ENCODE measurements around the gene RASA3. TPM values are rescaled to one million over a fixed set of nuclear protein-coding genes. Genes with fewer than 3 reads are reported as not detected.

The RASA3 gene
- total RNA-seq, 1 experiment from 2014 or later: 10.0 TPM

DNA sequence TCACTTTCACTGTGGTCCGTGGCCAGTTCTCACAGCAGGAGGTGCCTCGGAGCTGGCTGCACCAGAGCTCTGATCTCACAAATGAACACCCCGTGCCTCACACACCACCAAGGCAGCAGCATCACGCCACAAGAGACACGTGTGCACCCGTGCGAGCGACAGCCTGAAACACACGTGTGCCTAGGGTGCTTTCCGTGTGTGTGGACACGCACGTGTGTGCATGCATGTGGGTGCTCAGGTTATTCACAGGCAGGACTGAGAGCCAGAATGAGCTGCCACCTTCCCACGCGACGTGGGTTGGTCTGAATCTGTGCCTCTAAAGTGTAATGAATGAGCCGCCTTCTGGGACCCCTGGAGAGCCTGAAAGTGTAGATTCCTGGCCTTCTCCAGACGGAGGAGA is 90.9 kb downstream of the RASA3 start:
- no peak overlapping the region for H3K4me3 ChIP-seq
- no peaks in the 10 kb centered on the region for H3K9me2 ChIP-seq (ENCODE audit: insufficient read depth)
- H3K4me2 ChIP-seq: no peak overlapping the region
- H3K27me3 ChIP-seq (ENCODE audit: insufficient read depth, low read depth): no peaks in the 10 kb centered on the region
- DNase-seq: no peak
- H4K20me1 ChIP-seq (ENCODE audit: insufficient read depth): no peaks in the 10 kb centered on the region
- H3K27ac ChIP-seq: no peak overlapping the region
- TF ChIP-seq, protein P1, sequence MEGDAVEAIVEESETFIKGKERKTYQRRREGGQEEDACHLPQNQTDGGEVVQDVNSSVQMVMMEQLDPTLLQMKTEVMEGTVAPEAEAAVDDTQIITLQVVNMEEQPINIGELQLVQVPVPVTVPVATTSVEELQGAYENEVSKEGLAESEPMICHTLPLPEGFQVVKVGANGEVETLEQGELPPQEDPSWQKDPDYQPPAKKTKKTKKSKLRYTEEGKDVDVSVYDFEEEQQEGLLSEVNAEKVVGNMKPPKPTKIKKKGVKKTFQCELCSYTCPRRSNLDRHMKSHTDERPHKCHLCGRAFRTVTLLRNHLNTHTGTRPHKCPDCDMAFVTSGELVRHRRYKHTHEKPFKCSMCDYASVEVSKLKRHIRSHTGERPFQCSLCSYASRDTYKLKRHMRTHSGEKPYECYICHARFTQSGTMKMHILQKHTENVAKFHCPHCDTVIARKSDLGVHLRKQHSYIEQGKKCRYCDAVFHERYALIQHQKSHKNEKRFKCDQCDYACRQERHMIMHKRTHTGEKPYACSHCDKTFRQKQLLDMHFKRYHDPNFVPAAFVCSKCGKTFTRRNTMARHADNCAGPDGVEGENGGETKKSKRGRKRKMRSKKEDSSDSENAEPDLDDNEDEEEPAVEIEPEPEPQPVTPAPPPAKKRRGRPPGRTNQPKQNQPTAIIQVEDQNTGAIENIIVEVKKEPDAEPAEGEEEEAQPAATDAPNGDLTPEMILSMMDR (conservative IDR thresholded peaks at IDR 0.05): no peak
- TF ChIP-seq EZH2 (IDR thresholded peaks at IDR 0.05; ENCODE audit: low read depth): no peak
- H3K79me2 ChIP-seq (ENCODE audit: low read depth): no peaks in the 10 kb centered on the region
- ChIA-PET CTCF (no interaction called here), POLR2A (ENCODE audit: unreplicated experiment) (no interaction called here)
- H2AFZ ChIP-seq: no peak overlapping the region
- H3K4me1 ChIP-seq (replicated peaks; ENCODE audit: insufficient read depth): no peaks in the 10 kb centered on the region
- BruUV-seq (replicated peaks): no TSS peak
- no peaks in the 10 kb centered on the region for H3K36me3 ChIP-seq (ENCODE audit: low read depth)
- H3K9me3 ChIP-seq (ENCODE audit: insufficient read depth, low read depth): no peaks in the 10 kb centered on the region
- H3F3A ChIP-seq (ENCODE audit: insufficient read depth, low read depth): no peaks in the 10 kb centered on the region
- intact Hi-C loops (cut with micrococcal nuclease; ENCODE audit: unreplicated experiment): no loop called here

DNA sequence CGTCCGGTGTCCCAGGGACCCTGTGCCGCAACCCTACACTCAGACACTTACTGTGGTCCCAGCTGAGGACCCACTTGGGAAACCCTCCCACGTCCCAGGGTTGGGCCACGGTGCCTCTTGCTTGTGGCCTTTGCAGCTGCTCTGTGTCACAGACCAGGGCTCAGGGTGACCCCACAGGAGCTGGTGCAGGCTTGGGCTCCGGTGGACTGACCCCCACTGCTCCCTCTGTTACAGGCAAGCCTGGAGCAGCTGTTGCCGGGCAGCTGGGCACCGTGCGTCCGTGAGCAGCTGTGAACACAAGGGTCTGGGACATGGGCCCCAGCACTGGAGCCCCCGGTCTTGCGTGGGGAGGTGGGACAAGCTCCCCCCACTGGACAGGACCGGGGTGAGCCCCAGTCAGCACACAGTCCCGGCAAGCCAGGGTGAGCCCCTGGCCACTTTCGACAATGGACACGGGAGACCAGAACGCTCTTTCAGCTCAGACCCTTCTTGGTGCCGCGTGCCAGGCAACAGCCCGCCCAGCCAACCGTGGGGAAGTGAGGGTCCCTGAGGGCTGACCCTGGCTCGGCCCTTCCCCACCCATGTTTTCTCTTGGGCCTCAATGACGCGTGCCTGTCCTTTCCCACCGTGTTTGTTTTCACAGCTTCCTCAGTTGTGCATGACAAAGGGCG is 92.8 kb downstream of the RASA3 start:
- no TSS peak for BruUV-seq (replicated peaks)
- no peak for DNase-seq
- no peak for TF ChIP-seq EZH2 (IDR thresholded peaks at IDR 0.05; ENCODE audit: low read depth)

DNA sequence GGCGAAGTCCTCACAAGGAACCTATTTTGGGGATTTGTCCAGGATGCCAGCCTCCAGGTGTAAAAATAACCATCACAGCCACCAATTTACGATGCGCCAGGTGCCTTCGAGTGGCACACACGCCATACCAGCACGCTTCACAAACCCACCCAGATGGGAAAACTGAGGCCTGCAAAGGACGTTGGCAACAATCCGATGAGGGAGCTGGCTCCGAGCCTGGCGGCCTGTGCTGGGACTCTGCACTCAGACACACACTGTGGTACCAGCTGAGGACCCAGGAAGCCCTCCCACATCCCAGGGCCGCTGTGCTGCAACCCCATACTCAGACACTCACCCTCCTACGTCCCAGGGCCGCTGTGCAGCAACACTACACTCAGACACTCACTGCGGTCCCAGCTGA is 93.5 kb downstream of the RASA3 start:
- CTCF ChIA-PET: no interaction called here
- no peak for TF ChIP-seq EZH2 (IDR thresholded peaks at IDR 0.05; ENCODE audit: low read depth)
- TF ChIP-seq, protein P1 (conservative IDR thresholded peaks at IDR 0.05): no peak
- Histone ChIP-seq H3K27ac (no peak overlapping the region), H3K4me2 (no peak overlapping the region), H3K4me1 (replicated peaks; ENCODE audit: insufficient read depth) (no peaks in the 10 kb centered on the region), H3K9me2 (ENCODE audit: insufficient read depth) (no peaks in the 10 kb centered on the region), H3F3A (ENCODE audit: insufficient read depth, low read depth) (no peaks in the 10 kb centered on the region), H3K9me3 (ENCODE audit: insufficient read depth, low read depth) (no peaks in the 10 kb centered on the region), H4K20me1 (ENCODE audit: insufficient read depth) (no peaks in the 10 kb centered on the region), H2AFZ (no peak overlapping the region), H3K4me3 (no peak overlapping the region), H3K79me2 (ENCODE audit: low read depth) (no peaks in the 10 kb centered on the region), H3K27me3 (ENCODE audit: insufficient read depth, low read depth) (no peaks in the 10 kb centered on the region), H3K36me3 (ENCODE audit: low read depth) (no peaks in the 10 kb centered on the region)
- no TSS peak for BruUV-seq (replicated peaks)
- intact Hi-C loops (cut with micrococcal nuclease; ENCODE audit: unreplicated experiment): no loop called here
- DNase-seq: no peak
- POLR2A ChIA-PET (ENCODE audit: unreplicated experiment): no interaction called here

More for the DNA sequence above, 92.8 kb downstream of the RASA3 start:
- no peaks in the 10 kb centered on the region for H3K27me3 ChIP-seq (ENCODE audit: insufficient read depth, low read depth)
- H3K79me2 ChIP-seq (ENCODE audit: low read depth): no peaks in the 10 kb centered on the region
- H4K20me1 ChIP-seq (ENCODE audit: insufficient read depth): no peaks in the 10 kb centered on the region
- H3K9me3 ChIP-seq (ENCODE audit: insufficient read depth, low read depth): no peaks in the 10 kb centered on the region
- ChIA-PET POLR2A (ENCODE audit: unreplicated experiment) (no interaction called here), CTCF (no interaction called here)
- no peaks in the 10 kb centered on the region for H3K36me3 ChIP-seq (ENCODE audit: low read depth)
- no peaks in the 10 kb centered on the region for H3F3A ChIP-seq (ENCODE audit: insufficient read depth, low read depth)
- intact Hi-C loops (cut with micrococcal nuclease; ENCODE audit: unreplicated experiment): no loop called here
- no peaks in the 10 kb centered on the region for H3K9me2 ChIP-seq (ENCODE audit: insufficient read depth)
- H3K27ac ChIP-seq: no peak overlapping the region
- H3K4me2 ChIP-seq: no peak overlapping the region
- H3K4me1 ChIP-seq (replicated peaks; ENCODE audit: insufficient read depth): no peaks in the 10 kb centered on the region
- no peak overlapping the region for H2AFZ ChIP-seq
- H3K4me3 ChIP-seq: no peak overlapping the region

DNA sequence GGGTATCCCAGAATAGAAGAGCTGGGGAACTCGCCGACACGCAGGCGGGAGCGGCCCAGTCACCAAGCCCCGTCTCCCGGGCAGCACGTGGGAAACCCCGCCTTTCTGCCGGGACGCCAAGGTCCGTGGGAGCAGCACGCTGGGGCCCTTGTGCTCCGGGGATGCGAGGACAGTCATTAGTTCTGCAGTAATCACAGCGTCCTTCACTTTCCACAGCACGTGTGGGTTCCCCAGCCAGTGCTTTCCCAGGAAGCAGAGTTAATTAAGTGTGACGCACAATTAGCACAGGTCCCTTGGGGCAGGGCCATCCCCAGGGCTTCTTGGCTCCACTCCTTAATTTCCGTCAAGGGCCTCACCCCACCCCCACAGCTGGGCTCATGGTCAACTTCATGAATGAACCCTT is 94.2 kb downstream of the RASA3 start:
- Histone ChIP-seq H3K4me2 (no peak overlapping the region), H4K20me1 (ENCODE audit: insufficient read depth) (no peaks in the 10 kb centered on the region), H2AFZ (no peak overlapping the region), H3K36me3 (ENCODE audit: low read depth) (no peaks in the 10 kb centered on the region), H3K4me1 (replicated peaks; ENCODE audit: insufficient read depth) (no peaks in the 10 kb centered on the region), H3K79me2 (ENCODE audit: low read depth) (no peaks in the 10 kb centered on the region), H3F3A (ENCODE audit: insufficient read depth, low read depth) (no peaks in the 10 kb centered on the region), H3K4me3 (no peak overlapping the region), H3K9me3 (ENCODE audit: insufficient read depth, low read depth) (no peaks in the 10 kb centered on the region), H3K9me2 (ENCODE audit: insufficient read depth) (no peaks in the 10 kb centered on the region), H3K27ac (no peak overlapping the region), H3K27me3 (ENCODE audit: insufficient read depth, low read depth) (no peaks in the 10 kb centered on the region)
- intact Hi-C loops (cut with micrococcal nuclease; ENCODE audit: unreplicated experiment): no loop called here
- DNase-seq: no peak
- no TSS peak for BruUV-seq (replicated peaks)
- POLR2A ChIA-PET (ENCODE audit: unreplicated experiment): no interaction called here
- TF ChIP-seq, protein P1 (conservative IDR thresholded peaks at IDR 0.05): no peak
- CTCF ChIA-PET: no interaction called here
